Esophagus muscularis mucosa (tissue), 4 donors: ENCODE data around the gene GRK2.

Experiments
- EP300 ChIP-seq: sonication (generic); formaldehyde crosslinking; IDR thresholded peaks from one replicate; pipeline ENCODE4 v1.6.1; 2017; ENCODE audit warnings: antibody characterized with exemption
- POLR2A ChIP-seq: fragments of 450-650 bp; IDR thresholded peaks from one replicate; pipeline ENCODE4 v1.6.1; 2017; ENCODE audit warnings: antibody characterized with exemption, moderate library complexity, mild to moderate bottlenecking, low read depth
- TF ChIP-seq, protein P1 (sequence below), 3 experiments: fragments of 200-600 bp in 2 of 3; fragments of 450-650 bp in 1 of 3; sonication (generic) in 2 of 3; IDR thresholded peaks; one replicate each; pipeline ENCODE4 v1.5.1; 2017 to 2019; ENCODE audit warnings: antibody characterized with exemption in 3 of 3, mild to moderate bottlenecking in 2 of 3, moderate library complexity in 1 of 3

DNA sequence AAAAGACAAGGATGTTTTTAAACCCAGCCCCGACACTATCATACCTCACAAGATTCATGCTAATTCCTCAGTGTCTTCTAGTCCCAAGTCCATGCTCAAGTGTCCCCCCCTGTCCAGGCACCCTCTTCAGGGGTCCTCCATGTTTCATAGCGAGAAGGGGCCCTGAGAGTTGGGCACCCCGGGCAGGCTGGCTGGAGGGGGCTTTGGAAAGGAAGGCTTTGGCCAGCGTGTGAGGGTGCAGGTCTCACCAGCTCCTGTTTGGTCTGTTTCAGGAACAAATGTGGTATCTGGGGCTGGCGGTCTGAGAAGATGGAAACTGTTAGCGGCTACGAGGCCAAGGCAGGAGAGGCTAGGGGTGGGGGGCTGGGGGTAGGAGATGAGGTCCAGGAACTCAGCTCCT, 32.5 kb downstream of the GRK2 start:
- TF ChIP-seq, protein P1, sequence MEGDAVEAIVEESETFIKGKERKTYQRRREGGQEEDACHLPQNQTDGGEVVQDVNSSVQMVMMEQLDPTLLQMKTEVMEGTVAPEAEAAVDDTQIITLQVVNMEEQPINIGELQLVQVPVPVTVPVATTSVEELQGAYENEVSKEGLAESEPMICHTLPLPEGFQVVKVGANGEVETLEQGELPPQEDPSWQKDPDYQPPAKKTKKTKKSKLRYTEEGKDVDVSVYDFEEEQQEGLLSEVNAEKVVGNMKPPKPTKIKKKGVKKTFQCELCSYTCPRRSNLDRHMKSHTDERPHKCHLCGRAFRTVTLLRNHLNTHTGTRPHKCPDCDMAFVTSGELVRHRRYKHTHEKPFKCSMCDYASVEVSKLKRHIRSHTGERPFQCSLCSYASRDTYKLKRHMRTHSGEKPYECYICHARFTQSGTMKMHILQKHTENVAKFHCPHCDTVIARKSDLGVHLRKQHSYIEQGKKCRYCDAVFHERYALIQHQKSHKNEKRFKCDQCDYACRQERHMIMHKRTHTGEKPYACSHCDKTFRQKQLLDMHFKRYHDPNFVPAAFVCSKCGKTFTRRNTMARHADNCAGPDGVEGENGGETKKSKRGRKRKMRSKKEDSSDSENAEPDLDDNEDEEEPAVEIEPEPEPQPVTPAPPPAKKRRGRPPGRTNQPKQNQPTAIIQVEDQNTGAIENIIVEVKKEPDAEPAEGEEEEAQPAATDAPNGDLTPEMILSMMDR (IDR thresholded peaks at IDR 0.05): no peak
- TF ChIP-seq POLR2A (no peak), EP300 (no peak)
